GM12892 (cell line): Measurements from ENCODE around the gene MACROD2.

Experiments
- POLR2A ChIP-seq: IDR thresholded peaks from 2 replicates; pipeline ENCODE4 v1.6.1; 2011; ENCODE audit warnings: low read depth, low read length, control low read depth
- POLR2AphosphoS5 ChIP-seq: IDR thresholded peaks from 2 replicates; pipeline ENCODE4 v1.6.1; 2011; ENCODE audit warnings: low read depth, low read length, control low read depth

GRCh38 chr20:14142171-14142570, 146.9 kb downstream of the MACROD2 start:
- no peak for TF ChIP-seq POLR2A
- TF ChIP-seq POLR2AphosphoS5, result no peak
